Measurements from ENCODE around the gene SHC4.

The SHC4 gene

DNA sequence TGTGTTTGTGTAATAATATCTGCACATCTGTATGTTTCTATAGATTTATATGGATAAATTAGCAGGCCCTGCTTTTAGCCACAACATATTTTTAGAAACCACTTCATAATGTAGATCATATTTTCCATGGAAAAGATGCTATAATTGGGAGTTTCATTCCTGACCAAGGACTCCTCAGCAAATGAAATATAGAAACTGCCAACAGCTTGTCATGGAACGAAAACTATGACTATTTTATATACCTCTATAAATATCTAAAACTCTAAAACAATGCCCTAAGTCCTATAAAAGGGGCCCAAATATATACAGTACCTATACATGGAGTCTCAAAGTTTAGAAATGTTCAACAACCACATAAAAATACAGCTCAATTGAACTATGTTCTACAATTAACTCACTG is 57.9 kb downstream of the SHC4 start:
- DNase-seq (ENCODE audit: low spot score in 2 of 2) (no peak), ATAC-seq (replicated peaks; ENCODE audit: extremely low read depth, poor library complexity, severe bottlenecking) (no peak)
- H3K27me3 Mint-ChIP-seq, result peaks cover 5% of the 10 kb centered on the region
- H3K9me3 Mint-ChIP-seq, result no peaks in the 10 kb centered on the region
- H3K4me3 Mint-ChIP-seq, result no peak overlapping the region
- H3K27ac Mint-ChIP-seq (ENCODE audit: low read depth), result no peak overlapping the region
- no peaks in the 10 kb centered on the region for H3K4me1 Mint-ChIP-seq
- peaks cover 1% of the 10 kb centered on the region for H3K36me3 Mint-ChIP-seq (ENCODE audit: insufficient read depth)

DNA sequence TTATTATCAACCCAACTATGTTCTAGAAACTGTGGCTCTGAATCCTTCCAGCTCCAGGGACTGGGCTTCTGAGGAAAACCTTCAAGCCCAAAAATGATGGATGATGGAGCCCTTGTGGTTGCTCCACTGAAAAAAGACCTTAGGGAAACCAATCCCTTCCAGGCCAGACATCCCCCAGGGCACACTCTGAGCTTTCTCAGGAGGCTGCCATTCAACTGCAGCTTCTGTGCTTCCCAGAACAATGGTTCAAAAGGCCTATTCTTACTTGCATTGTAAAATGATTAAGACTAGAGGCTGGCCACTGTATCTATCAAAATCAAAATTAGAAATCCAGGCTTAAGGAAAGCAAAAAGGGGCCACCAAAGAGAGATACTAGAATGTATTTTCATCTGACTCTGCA is 58.5 kb downstream of the SHC4 start:
- DNase-seq (ENCODE audit: low spot score in 2 of 2) (no peak), ATAC-seq (replicated peaks; ENCODE audit: extremely low read depth, poor library complexity, severe bottlenecking) (no peak)
- Mint-ChIP-seq H3K4me3 (no peak overlapping the region), H3K36me3 (ENCODE audit: insufficient read depth) (peaks cover 1% of the 10 kb centered on the region), H3K4me1 (no peaks in the 10 kb centered on the region), H3K27ac (ENCODE audit: low read depth) (no peak overlapping the region), H3K27me3 (no peaks in the 10 kb centered on the region), H3K9me3 (no peaks in the 10 kb centered on the region)

DNA sequence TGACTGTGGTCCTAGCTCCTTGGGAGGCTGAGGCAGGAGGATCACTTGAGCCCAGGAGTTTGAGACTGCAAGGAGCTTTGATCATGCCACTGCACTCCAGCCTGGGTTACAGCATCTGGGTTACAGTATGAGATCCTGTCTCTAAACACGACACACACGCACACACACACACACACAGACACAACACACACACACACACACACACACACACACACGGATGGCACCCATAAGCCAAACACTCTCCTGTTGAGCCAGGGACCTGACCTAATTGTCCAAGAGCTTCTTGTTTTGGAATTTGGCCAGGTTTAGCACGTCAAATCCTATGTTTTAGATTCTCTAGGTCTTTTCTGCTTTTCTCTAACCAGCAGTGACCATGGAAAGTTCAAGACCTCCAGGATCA is 59.0 kb downstream of the SHC4 start:
- no peak for ATAC-seq (replicated peaks; ENCODE audit: extremely low read depth, poor library complexity, severe bottlenecking)
- no peak for DNase-seq (ENCODE audit: low spot score in 2 of 2)
- Mint-ChIP-seq H3K27me3 (no peaks in the 10 kb centered on the region), H3K27ac (ENCODE audit: low read depth) (no peak overlapping the region), H3K4me3 (no peak overlapping the region), H3K4me1 (no peaks in the 10 kb centered on the region), H3K36me3 (ENCODE audit: insufficient read depth) (peaks cover 1% of the 10 kb centered on the region), H3K9me3 (no peaks in the 10 kb centered on the region)

GRCh38 chr15:48899793-48900192 is 63.9 kb downstream of the SHC4 start:
- ATAC-seq (replicated peaks; ENCODE audit: extremely low read depth, poor library complexity, severe bottlenecking), result no peak
- H3K4me1 Mint-ChIP-seq, result no peaks in the 10 kb centered on the region
- H3K9me3 Mint-ChIP-seq, result no peaks in the 10 kb centered on the region
- peaks cover 2% of the 10 kb centered on the region for H3K36me3 Mint-ChIP-seq (ENCODE audit: insufficient read depth)
- DNase-seq (ENCODE audit: low spot score in 2 of 2), result no peak
- peaks cover 36% of the 10 kb centered on the region for H3K27me3 Mint-ChIP-seq
- no peak overlapping the region for H3K27ac Mint-ChIP-seq (ENCODE audit: low read depth)
- no peak overlapping the region for H3K4me3 Mint-ChIP-seq

DNA sequence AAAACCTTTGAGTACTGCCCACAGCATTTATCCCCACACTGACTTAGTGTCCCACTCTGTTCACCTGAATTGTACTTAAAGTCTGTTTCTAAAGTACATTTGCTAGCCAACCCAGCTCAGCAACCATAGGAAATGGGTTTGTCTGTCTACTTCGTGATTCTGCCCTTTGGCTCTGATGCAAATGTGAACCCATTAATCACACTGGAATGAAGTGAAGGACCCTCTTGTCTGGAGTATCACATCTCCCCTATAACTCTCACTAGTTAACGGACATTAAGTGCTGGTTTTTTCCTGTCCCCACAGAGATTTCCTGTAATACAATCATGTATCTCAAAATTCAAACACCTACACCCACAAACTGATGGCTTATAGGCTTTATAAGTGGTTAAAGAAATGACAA is 65.3 kb downstream of the SHC4 start:
- DNase-seq (ENCODE audit: low spot score in 2 of 2), result no peak
- H3K27me3 Mint-ChIP-seq, result peaks cover 49% of the 10 kb centered on the region
- H3K9me3 Mint-ChIP-seq, result no peaks in the 10 kb centered on the region
- H3K4me3 Mint-ChIP-seq, result no peak overlapping the region
- no peaks in the 10 kb centered on the region for H3K4me1 Mint-ChIP-seq
- H3K27ac Mint-ChIP-seq (ENCODE audit: low read depth), result no peak overlapping the region
- peaks cover 2% of the 10 kb centered on the region for H3K36me3 Mint-ChIP-seq (ENCODE audit: insufficient read depth)
- no peak for ATAC-seq (replicated peaks; ENCODE audit: extremely low read depth, poor library complexity, severe bottlenecking)

DNA sequence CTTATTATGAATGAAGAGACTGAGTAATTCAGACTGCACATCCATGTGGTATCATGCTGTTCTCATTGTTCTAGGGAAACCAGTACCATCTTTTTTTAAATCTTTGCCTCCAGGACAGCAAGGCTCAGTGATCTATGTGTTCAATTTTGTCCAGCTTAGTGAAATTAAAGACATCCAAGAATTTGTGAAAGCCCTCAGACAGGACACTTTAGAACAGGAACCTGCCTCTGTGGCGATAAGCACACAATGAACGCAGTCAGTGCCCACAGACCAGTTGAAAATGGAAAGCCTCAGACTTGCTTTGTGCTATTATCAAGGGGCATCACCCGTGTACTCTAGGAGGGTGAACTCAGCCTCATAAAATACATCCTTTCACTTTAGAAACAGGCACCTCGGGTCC is 65.7 kb downstream of the SHC4 start:
- Mint-ChIP-seq H3K27ac (ENCODE audit: low read depth) (no peak overlapping the region), H3K4me1 (no peaks in the 10 kb centered on the region), H3K9me3 (no peaks in the 10 kb centered on the region), H3K36me3 (ENCODE audit: insufficient read depth) (peaks cover 2% of the 10 kb centered on the region), H3K4me3 (no peak overlapping the region), H3K27me3 (peaks cover 53% of the 10 kb centered on the region)
- no peak for ATAC-seq (replicated peaks; ENCODE audit: extremely low read depth, poor library complexity, severe bottlenecking)
- DNase-seq (ENCODE audit: low spot score in 2 of 2), result no peak

GRCh38 chr15:48896869-48897814 is 66.6 kb downstream of the SHC4 start:
- no peaks in the 10 kb centered on the region for H3K9me3 Mint-ChIP-seq
- H3K27me3 Mint-ChIP-seq, result peaks cover 62% of the 10 kb centered on the region
- ATAC-seq (replicated peaks; ENCODE audit: extremely low read depth, poor library complexity, severe bottlenecking) (no peak), DNase-seq (ENCODE audit: low spot score in 2 of 2) (no peak)
- peaks cover 2% of the 10 kb centered on the region for H3K36me3 Mint-ChIP-seq (ENCODE audit: insufficient read depth)
- H3K4me3 Mint-ChIP-seq, result no peak overlapping the region
- H3K27ac Mint-ChIP-seq (ENCODE audit: low read depth), result no peak overlapping the region
- H3K4me1 Mint-ChIP-seq, result no peaks in the 10 kb centered on the region

DNA sequence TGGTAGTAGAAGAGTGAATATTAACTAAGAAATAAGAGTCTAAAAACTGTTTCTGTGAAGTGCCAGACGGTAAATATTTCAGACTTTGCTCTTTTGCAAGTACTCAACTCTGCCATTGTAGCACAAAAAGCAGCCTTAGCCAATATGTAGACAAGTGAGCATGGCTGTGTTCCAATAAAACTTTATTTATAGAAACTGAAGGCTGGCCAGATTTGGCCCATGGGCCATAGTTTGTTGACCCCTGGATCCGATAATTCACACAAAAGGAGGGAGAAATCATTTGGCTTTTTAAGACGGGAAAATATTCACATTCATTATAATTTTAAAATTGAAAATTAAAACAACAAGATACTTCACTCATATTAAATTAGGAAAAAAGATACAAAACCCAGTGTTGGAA is 70.4 kb downstream of the SHC4 start:
- DNase-seq (ENCODE audit: low spot score in 2 of 2) (no peak), ATAC-seq (replicated peaks; ENCODE audit: extremely low read depth, poor library complexity, severe bottlenecking) (no peak)
- Mint-ChIP-seq H3K27me3 (peaks cover 88% of the 10 kb centered on the region), H3K36me3 (ENCODE audit: insufficient read depth) (no peaks in the 10 kb centered on the region), H3K9me3 (no peaks in the 10 kb centered on the region), H3K4me3 (no peak overlapping the region), H3K27ac (ENCODE audit: low read depth) (no peak overlapping the region), H3K4me1 (no peaks in the 10 kb centered on the region)

DNA sequence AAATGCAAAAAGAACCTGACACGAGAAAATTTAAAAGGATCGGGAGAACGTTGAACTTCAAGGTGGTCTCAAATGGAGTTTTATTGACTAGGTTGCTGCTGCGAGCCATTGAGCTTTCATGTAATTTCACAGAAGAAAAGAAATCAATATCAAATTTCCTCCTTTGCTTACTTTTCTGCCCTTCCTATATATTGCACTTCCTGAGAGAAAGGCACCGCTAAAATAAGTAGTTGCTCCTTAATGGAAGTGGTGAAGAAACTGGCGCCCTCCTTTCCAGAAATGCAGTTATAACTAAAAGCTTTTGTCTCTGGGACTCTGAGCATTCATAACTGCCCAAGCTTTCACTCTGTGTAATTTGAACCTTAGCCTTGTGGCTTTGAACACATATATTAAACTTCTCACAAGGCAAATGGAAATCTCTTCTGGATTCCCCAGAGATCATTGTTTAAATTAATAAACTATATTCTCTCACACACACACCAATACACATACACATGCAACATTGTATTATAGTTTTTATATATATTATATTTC is 72.4 kb downstream of the SHC4 start:
- Mint-ChIP-seq H3K4me3 (no peak overlapping the region), H3K36me3 (ENCODE audit: insufficient read depth) (no peaks in the 10 kb centered on the region), H3K9me3 (no peaks in the 10 kb centered on the region), H3K27me3 (peaks cover 88% of the 10 kb centered on the region), H3K27ac (ENCODE audit: low read depth) (no peak overlapping the region), H3K4me1 (no peaks in the 10 kb centered on the region)
- ATAC-seq (replicated peaks; ENCODE audit: extremely low read depth, poor library complexity, severe bottlenecking), result no peak
- DNase-seq (ENCODE audit: low spot score in 2 of 2), result no peak

- H3K4me3 Mint-ChIP-seq, result no peak overlapping the region
- H3K36me3 Mint-ChIP-seq (ENCODE audit: insufficient read depth), result no peaks in the 10 kb centered on the region
- ATAC-seq (replicated peaks; ENCODE audit: extremely low read depth, poor library complexity, severe bottlenecking) (no peak), DNase-seq (ENCODE audit: low spot score in 2 of 2) (no peak)
- H3K9me3 Mint-ChIP-seq, result no peaks in the 10 kb centered on the region
- H3K4me1 Mint-ChIP-seq, result no peaks in the 10 kb centered on the region
- H3K27me3 Mint-ChIP-seq, result peaks cover 85% of the 10 kb centered on the region
- H3K27ac Mint-ChIP-seq (ENCODE audit: low read depth), result no peak overlapping the region
Measured at GRCh38 chr15:48890375-48890972, 73.2 kb downstream of the SHC4 start.

DNA sequence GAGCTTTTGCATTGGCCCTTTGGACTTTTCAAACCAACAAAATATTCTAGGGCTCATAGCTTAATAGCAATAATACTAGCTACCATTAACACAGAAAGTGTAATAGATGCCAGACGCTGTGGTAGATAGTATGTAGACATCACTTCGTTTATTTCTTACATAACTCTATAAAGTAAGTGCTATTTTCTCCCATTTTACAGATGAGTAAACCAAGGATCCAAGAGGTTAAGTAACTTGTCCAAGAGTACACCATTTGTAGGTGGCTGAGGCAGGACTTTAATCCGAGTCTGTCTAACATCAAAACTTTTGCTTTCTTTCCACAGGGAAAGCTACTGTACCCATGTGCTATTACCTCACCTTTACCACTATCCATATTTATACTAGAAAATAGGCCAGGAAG is 73.8 kb downstream of the SHC4 start:
- no peak overlapping the region for H3K4me3 Mint-ChIP-seq
- no peaks in the 10 kb centered on the region for H3K9me3 Mint-ChIP-seq
- H3K4me1 Mint-ChIP-seq, result no peaks in the 10 kb centered on the region
- peaks cover 80% of the 10 kb centered on the region for H3K27me3 Mint-ChIP-seq
- no peaks in the 10 kb centered on the region for H3K36me3 Mint-ChIP-seq (ENCODE audit: insufficient read depth)
- DNase-seq (ENCODE audit: low spot score in 2 of 2) (no peak), ATAC-seq (replicated peaks; ENCODE audit: extremely low read depth, poor library complexity, severe bottlenecking) (no peak)
- no peak overlapping the region for H3K27ac Mint-ChIP-seq (ENCODE audit: low read depth)

DNA sequence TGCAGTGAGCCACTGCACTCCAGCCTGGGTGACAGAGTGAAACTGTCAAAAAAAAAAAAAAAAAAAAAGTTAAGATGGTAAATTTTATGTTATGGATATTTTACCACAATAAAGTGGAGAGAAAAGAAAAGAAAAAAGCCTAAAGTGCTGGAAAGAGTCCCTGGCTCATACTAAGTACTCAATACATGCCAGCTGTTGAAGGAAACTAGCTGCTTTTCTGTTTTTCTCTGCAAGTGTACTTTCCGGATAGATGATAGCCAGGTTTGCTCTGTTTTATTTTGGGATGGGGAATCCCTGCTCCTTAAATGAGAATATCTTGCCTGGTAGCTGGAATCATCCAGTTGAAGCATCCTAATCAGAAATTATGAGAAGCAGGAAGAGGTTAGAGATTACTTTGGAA is 74.9 kb downstream of the SHC4 start:
- no peaks in the 10 kb centered on the region for H3K36me3 Mint-ChIP-seq (ENCODE audit: insufficient read depth)
- H3K4me3 Mint-ChIP-seq, result no peak overlapping the region
- no peak overlapping the region for H3K27ac Mint-ChIP-seq (ENCODE audit: low read depth)
- no peak for ATAC-seq (replicated peaks; ENCODE audit: extremely low read depth, poor library complexity, severe bottlenecking)
- peaks cover 69% of the 10 kb centered on the region for H3K27me3 Mint-ChIP-seq
- no peaks in the 10 kb centered on the region for H3K9me3 Mint-ChIP-seq
- DNase-seq (ENCODE audit: low spot score in 2 of 2), result no peak
- no peaks in the 10 kb centered on the region for H3K4me1 Mint-ChIP-seq

- DNase-seq (ENCODE audit: low spot score in 2 of 2) (no peak), ATAC-seq (replicated peaks; ENCODE audit: extremely low read depth, poor library complexity, severe bottlenecking) (no peak)
- H3K4me3 Mint-ChIP-seq, result no peak overlapping the region
- H3K9me3 Mint-ChIP-seq, result no peaks in the 10 kb centered on the region
- peaks cover 63% of the 10 kb centered on the region for H3K27me3 Mint-ChIP-seq
- no peak overlapping the region for H3K27ac Mint-ChIP-seq (ENCODE audit: low read depth)
- H3K36me3 Mint-ChIP-seq (ENCODE audit: insufficient read depth), result no peaks in the 10 kb centered on the region
- no peaks in the 10 kb centered on the region for H3K4me1 Mint-ChIP-seq
Measured at GRCh38 chr15:48888191-48888590, 75.5 kb downstream of the SHC4 start.
